ENCODE data around the gene PPP3CB. TPM values are rescaled to one million over a fixed set of nuclear protein-coding genes. Genes with fewer than 3 reads are reported as not detected.

Gene PPP3CB
- total and polyA plus RNA-seq, 2 experiments from 2014 or later: 23.7 to 29.5 TPM

GRCh38 chr10:73517166-73517888 is 21.5 kb upstream of the PPP3CB start:
- H3K9me2 ChIP-seq (ENCODE audit: insufficient read depth): no peaks in the 10 kb centered on the region
- DNase-seq: no peak
- H3K9ac ChIP-seq: no peak overlapping the region
- WGBS, 2 experiments (ENCODE audit: low coverage in 1 of 2, low lambda C conversion rate in 2 of 2, missing lambda C conversion rate in 2 of 2): 87 to 95% methylated on average over 4 of the region's 4 CpGs
- in situ Hi-C loops (cut with MboI): no loop called here
- H3K4me3 ChIP-seq: no peak overlapping the region
- H3K79me2 ChIP-seq (ENCODE audit: insufficient read depth): no peaks in the 10 kb centered on the region
- H3K4me2 ChIP-seq (ENCODE audit: unreplicated experiment): no peak overlapping the region
- no peaks in the 10 kb centered on the region for H3K27me3 ChIP-seq (replicated peaks; ENCODE audit: insufficient read depth)
- H3K9me3 ChIP-seq (ENCODE audit: low read depth): no peaks in the 10 kb centered on the region
- H3K4me1 ChIP-seq (ENCODE audit: insufficient read depth): peaks cover 8% of the 10 kb centered on the region
- no peaks in the 10 kb centered on the region for H4K20me1 ChIP-seq (ENCODE audit: insufficient read depth)
- no peaks in the 10 kb centered on the region for H3K36me3 ChIP-seq (ENCODE audit: low read depth)
- no peak overlapping the region for H3K27ac ChIP-seq
- H3F3A ChIP-seq (ENCODE audit: insufficient read depth): no peaks in the 10 kb centered on the region; the same call in 1 of the 2 replicates
- no peak for TF ChIP-seq EZH2phosphoT487 (IDR thresholded peaks at IDR 0.05; ENCODE audit: insufficient read depth, low read depth)
- TF ChIP-seq EZH2 (IDR thresholded peaks at IDR 0.05; ENCODE audit: insufficient read depth, poor library complexity, severe bottlenecking): no peak
- H2AFZ ChIP-seq: no peak overlapping the region

GRCh38 chr10:73512207-73512743 is 16.5 kb upstream of the PPP3CB start:
- Histone ChIP-seq H3F3A (ENCODE audit: insufficient read depth) (no peaks in the 10 kb centered on the region), H2AFZ (no peak overlapping the region), H3K79me2 (ENCODE audit: insufficient read depth) (no peaks in the 10 kb centered on the region), H4K20me1 (ENCODE audit: insufficient read depth) (no peaks in the 10 kb centered on the region), H3K27me3 (replicated peaks; ENCODE audit: insufficient read depth) (no peaks in the 10 kb centered on the region), H3K9ac (no peak overlapping the region), H3K4me3 (no peak overlapping the region), H3K27ac (no peak overlapping the region), H3K4me2 (ENCODE audit: unreplicated experiment) (no peak overlapping the region), H3K9me3 (ENCODE audit: low read depth) (no peaks in the 10 kb centered on the region), H3K9me2 (ENCODE audit: insufficient read depth) (no peaks in the 10 kb centered on the region), H3K36me3 (ENCODE audit: low read depth) (no peaks in the 10 kb centered on the region), H3K4me1 (ENCODE audit: insufficient read depth) (no peaks in the 10 kb centered on the region)
- in situ Hi-C loops (cut with MboI): no loop called here
- TF ChIP-seq EZH2phosphoT487 (IDR thresholded peaks at IDR 0.05; ENCODE audit: insufficient read depth, low read depth) (no peak), EZH2 (IDR thresholded peaks at IDR 0.05; ENCODE audit: insufficient read depth, poor library complexity, severe bottlenecking) (no peak)
- WGBS, 2 experiments (ENCODE audit: low coverage in 1 of 2, low lambda C conversion rate in 2 of 2, missing lambda C conversion rate in 2 of 2): 92 to 98% methylated on average over 4 of the region's 4 CpGs
- DNase-seq: no peak

GRCh38 chr10:73509695-73510094 is 13.9 kb upstream of the PPP3CB start:
- Histone ChIP-seq H2AFZ (no peak overlapping the region), H3K27ac (no peak overlapping the region), H4K20me1 (ENCODE audit: insufficient read depth) (no peaks in the 10 kb centered on the region), H3K9ac (no peak overlapping the region), H3K79me2 (ENCODE audit: insufficient read depth) (no peaks in the 10 kb centered on the region), H3K36me3 (ENCODE audit: low read depth) (peaks cover 2% of the 10 kb centered on the region; the same call in 1 of the 2 replicates), H3K4me2 (ENCODE audit: unreplicated experiment) (no peak overlapping the region), H3K4me1 (ENCODE audit: insufficient read depth) (peaks cover 13% of the 10 kb centered on the region), H3K9me3 (ENCODE audit: low read depth) (no peaks in the 10 kb centered on the region), H3K27me3 (replicated peaks; ENCODE audit: insufficient read depth) (no peaks in the 10 kb centered on the region), H3K4me3 (no peak overlapping the region), H3K9me2 (ENCODE audit: insufficient read depth) (no peaks in the 10 kb centered on the region), H3F3A (ENCODE audit: insufficient read depth) (peaks cover 6% of the 10 kb centered on the region; the same call in 1 of the 2 replicates)
- no peak for DNase-seq
- WGBS, 2 experiments (ENCODE audit: low coverage in 1 of 2, low lambda C conversion rate in 2 of 2, missing lambda C conversion rate in 2 of 2): 84 to 88% methylated on average over 5 of the region's 5 CpGs
- in situ Hi-C loops (cut with MboI): no loop called here
- TF ChIP-seq EZH2phosphoT487 (IDR thresholded peaks at IDR 0.05; ENCODE audit: insufficient read depth, low read depth): no peak
- TF ChIP-seq EZH2 (IDR thresholded peaks at IDR 0.05; ENCODE audit: insufficient read depth, poor library complexity, severe bottlenecking): no peak

GRCh38 chr10:73506491-73506890 is 10.7 kb upstream of the PPP3CB start:
- H3K4me2 ChIP-seq (ENCODE audit: unreplicated experiment): peak overlapping the region; percentile 55
- peaks cover 6% of the 10 kb centered on the region; the same call in 1 of the 2 replicates for H3F3A ChIP-seq (ENCODE audit: insufficient read depth)
- H3K9ac ChIP-seq: peak overlapping the region; percentile 15; the same call in 1 of the 2 replicates
- H3K9me3 ChIP-seq (ENCODE audit: low read depth): no peaks in the 10 kb centered on the region
- DNase-seq: peak; percentile 65
- no peaks in the 10 kb centered on the region for H3K9me2 ChIP-seq (ENCODE audit: insufficient read depth)
- in situ Hi-C loops (cut with MboI): no loop called here
- H3K27ac ChIP-seq: peak overlapping the region; percentile 48
- peaks cover 18% of the 10 kb centered on the region for H3K4me1 ChIP-seq (ENCODE audit: insufficient read depth)
- H3K27me3 ChIP-seq (replicated peaks; ENCODE audit: insufficient read depth): no peaks in the 10 kb centered on the region
- WGBS, 2 experiments (ENCODE audit: low coverage in 1 of 2, low lambda C conversion rate in 2 of 2, missing lambda C conversion rate in 2 of 2): 92 to 100% methylated on average over 1 of the region's 1 CpG
- H3K4me3 ChIP-seq: no peak overlapping the region
- no peaks in the 10 kb centered on the region for H4K20me1 ChIP-seq (ENCODE audit: insufficient read depth)
- no peaks in the 10 kb centered on the region for H3K79me2 ChIP-seq (ENCODE audit: insufficient read depth)
- no peak overlapping the region for H2AFZ ChIP-seq
- TF ChIP-seq EZH2 (IDR thresholded peaks at IDR 0.05; ENCODE audit: insufficient read depth, poor library complexity, severe bottlenecking) (no peak), EZH2phosphoT487 (IDR thresholded peaks at IDR 0.05; ENCODE audit: insufficient read depth, low read depth) (no peak)
- H3K36me3 ChIP-seq (ENCODE audit: low read depth): peaks cover 10% of the 10 kb centered on the region; the same call in 1 of the 2 replicates

All from GM23248 (cell line).